Stimulated activated CD4-positive, alpha-beta T cell treated with anti-CD3 and anti-CD28 coated beads, Interleukin-2, amount 100 ng/mL, for 4 hours (primary cell): ENCODE measurements around the gene PYM1.
"Not testable (repeated sequence)": the region's sequence is repeated elsewhere in the genome, so short reads cannot be mapped to it uniquely, and the experiment has no call there.

Experiments used
- DNase-seq: peaks from one replicate; pipeline ENCODE4 v3.0.0-alpha.2; 2020; ENCODE audit warnings: low read depth

PYM1 gene

GRCh38 chr12:55908726-55909512, 18.8 kb downstream of the PYM1 start:
- DNase-seq, result no peak

GRCh38 chr12:55906056-55906455, 21.6 kb downstream of the PYM1 start:
- no peak for DNase-seq

- DNase-seq, result no peak
Measured at GRCh38 chr12:55901881-55902490, 25.7 kb downstream of the PYM1 start.

- DNase-seq, result peak; percentile 28
Measured at GRCh38 chr12:55899082-55899481, 28.6 kb downstream of the PYM1 start.

DNA sequence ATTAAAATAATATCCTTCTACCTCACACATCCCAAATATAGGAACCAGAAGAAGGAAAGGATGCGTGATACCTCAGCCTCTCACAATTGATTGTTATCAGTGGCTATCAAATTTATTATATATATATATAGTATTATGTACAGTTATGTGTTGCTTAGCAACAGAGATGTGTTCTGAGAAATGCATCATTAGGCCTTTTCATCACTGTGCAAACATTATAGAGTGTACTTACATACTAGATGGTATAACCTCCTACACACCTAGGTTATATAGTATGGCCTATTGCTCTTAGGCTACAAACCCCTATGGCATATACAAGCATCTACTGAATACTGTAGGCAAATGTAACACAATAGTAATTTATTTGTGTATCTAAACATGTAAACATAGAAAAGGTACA, 34.0 kb downstream of the PYM1 start:
- no peak for DNase-seq

DNA sequence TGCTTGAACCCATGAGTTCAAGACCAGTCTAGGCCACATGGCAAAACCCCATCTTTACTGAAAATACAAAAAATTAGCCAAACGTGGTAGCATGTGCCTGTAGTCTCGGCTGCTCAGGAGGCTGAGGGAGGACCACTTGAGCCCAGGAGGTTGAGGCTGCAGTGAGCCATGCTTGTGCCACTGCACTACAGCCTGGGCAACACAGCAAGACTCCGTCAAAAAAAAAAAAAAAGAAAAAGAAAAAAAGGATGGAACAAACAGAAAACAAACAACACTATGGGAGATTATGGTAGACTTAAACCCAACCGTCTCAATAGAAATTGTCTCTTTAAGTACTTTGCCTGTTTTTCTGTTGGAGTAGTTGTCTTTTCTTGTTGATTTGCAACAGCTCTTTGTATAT, 36.4 kb downstream of the PYM1 start:
- no peak for DNase-seq

GRCh38 chr12:55885113-55885512, 42.6 kb downstream of the PYM1 start:
- DNase-seq, result no peak

- no peak for DNase-seq
Measured at GRCh38 chr12:55877824-55878223, 49.9 kb downstream of the PYM1 start.

DNA sequence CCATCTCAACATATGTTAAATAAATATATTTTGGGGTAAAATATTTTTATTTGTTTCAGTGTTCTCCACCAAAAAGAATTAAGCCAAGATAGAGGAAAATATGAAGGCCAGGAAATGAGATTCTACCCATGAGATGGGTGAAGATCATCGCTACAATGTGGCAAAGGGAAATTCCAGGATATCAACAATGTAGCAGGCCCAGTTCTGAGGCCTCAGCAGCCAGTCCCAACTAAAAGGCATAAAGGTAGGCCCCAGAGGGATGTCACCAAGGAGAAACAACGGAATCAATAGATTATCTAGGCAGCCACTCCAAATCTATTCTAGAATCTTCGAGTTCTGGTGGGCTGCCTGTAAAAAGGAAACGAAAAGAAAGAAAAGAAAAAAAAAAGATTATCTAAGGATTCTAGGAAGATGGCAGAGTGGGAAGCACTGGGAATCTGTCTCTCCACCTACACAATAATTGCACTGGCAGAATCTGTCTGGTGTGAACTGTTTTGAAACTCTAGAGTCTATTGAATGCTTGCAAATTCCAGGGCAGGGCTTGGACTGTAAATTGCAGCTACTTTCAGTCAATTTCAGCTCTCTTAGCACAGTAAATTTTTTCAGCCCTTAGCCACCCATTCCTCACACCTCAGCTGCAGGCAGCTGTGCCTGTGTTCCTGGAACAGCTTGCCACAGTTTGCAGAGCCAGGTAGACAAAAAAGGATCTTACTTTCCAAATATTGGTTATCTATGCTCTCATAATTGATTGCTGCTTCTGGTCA, 51.8 kb downstream of the PYM1 start:
- no peak for DNase-seq

GRCh38 chr12:55874443-55874842, 53.3 kb downstream of the PYM1 start:
- no peak for DNase-seq

DNA sequence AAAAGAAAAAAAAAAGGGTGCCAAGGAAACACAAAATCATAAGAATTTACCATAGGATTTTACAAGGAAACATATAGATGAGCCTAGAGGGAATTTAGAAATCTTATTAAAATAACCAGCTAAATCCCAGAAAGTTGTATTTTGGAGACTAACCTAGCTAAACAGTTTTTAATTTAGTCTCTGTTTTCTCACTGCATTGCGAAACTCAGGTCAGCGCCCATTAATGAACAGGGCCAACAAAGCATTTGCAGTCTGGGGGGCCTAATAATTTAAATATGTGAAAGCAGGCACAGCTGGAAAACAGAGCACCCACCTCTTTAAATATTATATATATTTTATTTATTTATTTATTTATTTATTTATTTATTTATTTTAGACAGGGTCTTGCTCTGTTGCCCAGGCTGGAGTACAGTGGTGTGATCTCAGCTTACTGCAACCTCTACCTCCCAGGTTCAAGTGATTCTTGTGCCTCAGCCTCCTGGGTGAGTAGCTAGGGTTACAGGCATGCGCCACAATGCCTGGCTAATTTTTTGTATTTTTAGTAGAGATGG, 61.2 kb downstream of the PYM1 start:
- DNase-seq, result not testable (repeated sequence)

GRCh38 chr12:55865327-55865726, 62.4 kb downstream of the PYM1 start:
- no peak for DNase-seq

- not testable (repeated sequence) for DNase-seq
Measured at GRCh38 chr12:55862931-55863330, 64.8 kb downstream of the PYM1 start.

GRCh38 chr12:55862286-55862685, 65.4 kb downstream of the PYM1 start:
- no peak for DNase-seq

DNA sequence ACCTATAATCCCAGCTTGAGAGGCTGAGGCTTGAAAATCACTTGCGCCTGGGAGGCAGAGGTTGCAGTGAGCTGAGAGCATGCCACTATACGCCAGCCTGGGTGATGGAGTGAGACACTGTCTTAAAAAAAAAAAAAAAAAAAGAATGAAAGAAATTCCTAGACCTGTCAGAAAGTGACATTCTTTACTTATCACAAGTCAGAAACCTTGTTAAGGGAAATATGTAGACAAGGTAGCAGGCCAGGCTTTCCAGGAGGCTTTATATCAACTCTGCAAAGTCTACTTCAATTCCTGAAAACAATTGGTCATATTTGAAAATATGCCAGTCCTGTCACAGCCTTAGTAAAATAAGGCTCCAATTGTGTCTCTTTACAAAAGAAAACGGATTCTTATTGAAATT, 65.8 kb downstream of the PYM1 start:
- DNase-seq, result no peak

- DNase-seq, result no peak
Measured at GRCh38 chr12:55861396-55861795, 66.3 kb downstream of the PYM1 start.

DNA sequence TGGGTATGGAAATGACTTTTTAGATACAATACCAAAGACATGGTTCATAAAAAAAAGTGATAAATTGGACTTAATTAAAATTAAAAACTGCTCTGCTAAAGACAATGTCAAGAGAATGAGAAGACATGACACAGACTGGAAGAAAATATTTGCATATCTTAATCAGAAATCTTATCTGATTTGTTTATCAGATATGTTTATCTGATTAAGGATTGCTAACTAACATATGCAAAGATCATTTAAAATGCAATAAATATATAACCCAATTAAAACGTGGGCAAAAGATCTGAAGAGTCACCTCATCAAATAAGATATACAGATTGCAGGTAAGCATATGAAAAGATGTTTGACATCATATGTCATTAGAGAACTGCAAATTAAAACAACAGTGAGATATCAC, 75.0 kb downstream of the PYM1 start:
- DNase-seq, result no peak
